Measurements from ENCODE around the gene MTUS2.

DNA sequence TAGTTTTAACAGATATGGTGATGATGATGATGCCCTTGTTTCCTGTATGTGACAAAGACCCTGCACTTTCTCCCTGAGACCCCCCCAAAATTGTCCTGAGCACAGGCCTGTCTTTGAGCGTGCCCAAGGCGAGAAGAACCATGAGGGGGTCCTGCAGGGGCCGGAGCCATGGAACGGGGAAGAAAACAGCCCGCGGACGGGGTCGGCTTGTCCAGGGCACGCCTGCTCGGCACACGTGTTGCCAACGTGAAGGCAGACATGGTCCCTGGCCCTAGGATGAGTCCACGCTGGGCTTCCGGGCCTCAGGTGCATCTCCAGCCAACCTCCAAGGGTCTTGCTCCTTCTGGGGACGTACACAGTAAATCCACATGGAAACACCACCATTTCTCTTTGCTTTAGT, 684.6 kb downstream of the MTUS2 start:
- TF ChIP-seq, protein P1, sequence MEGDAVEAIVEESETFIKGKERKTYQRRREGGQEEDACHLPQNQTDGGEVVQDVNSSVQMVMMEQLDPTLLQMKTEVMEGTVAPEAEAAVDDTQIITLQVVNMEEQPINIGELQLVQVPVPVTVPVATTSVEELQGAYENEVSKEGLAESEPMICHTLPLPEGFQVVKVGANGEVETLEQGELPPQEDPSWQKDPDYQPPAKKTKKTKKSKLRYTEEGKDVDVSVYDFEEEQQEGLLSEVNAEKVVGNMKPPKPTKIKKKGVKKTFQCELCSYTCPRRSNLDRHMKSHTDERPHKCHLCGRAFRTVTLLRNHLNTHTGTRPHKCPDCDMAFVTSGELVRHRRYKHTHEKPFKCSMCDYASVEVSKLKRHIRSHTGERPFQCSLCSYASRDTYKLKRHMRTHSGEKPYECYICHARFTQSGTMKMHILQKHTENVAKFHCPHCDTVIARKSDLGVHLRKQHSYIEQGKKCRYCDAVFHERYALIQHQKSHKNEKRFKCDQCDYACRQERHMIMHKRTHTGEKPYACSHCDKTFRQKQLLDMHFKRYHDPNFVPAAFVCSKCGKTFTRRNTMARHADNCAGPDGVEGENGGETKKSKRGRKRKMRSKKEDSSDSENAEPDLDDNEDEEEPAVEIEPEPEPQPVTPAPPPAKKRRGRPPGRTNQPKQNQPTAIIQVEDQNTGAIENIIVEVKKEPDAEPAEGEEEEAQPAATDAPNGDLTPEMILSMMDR (IDR thresholded peaks at IDR 0.05; ENCODE audit: low read depth, low read length, missing input control) = no peak
- TF ChIP-seq EGR1 (IDR thresholded peaks at IDR 0.05; ENCODE audit: low read depth in 2 of 2) = no peak
- TF ChIP-seq, protein P2, sequence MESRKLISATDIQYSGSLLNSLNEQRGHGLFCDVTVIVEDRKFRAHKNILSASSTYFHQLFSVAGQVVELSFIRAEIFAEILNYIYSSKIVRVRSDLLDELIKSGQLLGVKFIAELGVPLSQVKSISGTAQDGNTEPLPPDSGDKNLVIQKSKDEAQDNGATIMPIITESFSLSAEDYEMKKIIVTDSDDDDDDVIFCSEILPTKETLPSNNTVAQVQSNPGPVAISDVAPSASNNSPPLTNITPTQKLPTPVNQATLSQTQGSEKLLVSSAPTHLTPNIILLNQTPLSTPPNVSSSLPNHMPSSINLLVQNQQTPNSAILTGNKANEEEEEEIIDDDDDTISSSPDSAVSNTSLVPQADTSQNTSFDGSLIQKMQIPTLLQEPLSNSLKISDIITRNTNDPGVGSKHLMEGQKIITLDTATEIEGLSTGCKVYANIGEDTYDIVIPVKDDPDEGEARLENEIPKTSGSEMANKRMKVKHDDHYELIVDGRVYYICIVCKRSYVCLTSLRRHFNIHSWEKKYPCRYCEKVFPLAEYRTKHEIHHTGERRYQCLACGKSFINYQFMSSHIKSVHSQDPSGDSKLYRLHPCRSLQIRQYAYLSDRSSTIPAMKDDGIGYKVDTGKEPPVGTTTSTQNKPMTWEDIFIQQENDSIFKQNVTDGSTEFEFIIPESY (IDR thresholded peaks at IDR 0.05) = no peak
- no peak for TF ChIP-seq GABPA (IDR thresholded peaks at IDR 0.05 in 1 of 2, conservative IDR thresholded peaks at IDR 0.05 in 1 of 2)
